Stimulated activated CD8-positive, alpha-beta memory T cell treated with anti-CD3 and anti-CD28 coated beads, Interleukin-12 subunit alpha, Interleukin-12 subunit beta, amount 100 ng/mL, for 1 hour (primary cell): ENCODE data around the gene C3orf85.
"Not testable (repeated sequence)": the region's sequence is repeated elsewhere in the genome, so short reads cannot be mapped to it uniquely, and the experiment has no call there.

Experiments
- DNase-seq: peaks from one replicate; pipeline ENCODE4 v3.0.0-alpha.2; 2020; ENCODE audit warnings: low read depth

The C3orf85 gene, protein sequence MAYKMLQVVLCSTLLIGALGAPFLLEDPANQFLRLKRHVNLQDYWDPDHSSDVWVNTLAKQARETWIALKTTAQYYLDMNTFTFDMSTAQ

DNA sequence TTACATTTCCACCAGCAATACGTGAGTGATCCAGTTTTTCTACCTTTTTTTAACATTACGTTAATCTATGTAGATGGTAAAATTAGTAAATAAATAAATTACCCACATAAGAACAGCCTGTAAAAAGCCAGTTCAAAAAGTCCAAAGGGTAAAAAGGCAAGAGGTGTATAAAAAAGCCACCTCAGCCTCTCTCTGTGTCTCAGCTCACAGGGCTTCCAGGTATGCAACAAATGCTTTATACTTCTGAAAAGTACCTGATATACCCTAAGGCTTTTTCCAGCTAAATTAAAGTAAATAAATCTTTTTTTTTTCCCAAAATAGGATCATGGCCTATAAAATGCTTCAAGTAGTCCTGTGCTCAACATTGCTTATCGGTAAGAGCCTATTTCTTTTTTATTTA, at the start of gene C3orf85:
Gene C3orf85, plus strand, starts transcription at position 197 of the 400 bp plus-strand sequence. Its CDS starts 129 bp downstream, at position 326.
- no peak for DNase-seq

DNA sequence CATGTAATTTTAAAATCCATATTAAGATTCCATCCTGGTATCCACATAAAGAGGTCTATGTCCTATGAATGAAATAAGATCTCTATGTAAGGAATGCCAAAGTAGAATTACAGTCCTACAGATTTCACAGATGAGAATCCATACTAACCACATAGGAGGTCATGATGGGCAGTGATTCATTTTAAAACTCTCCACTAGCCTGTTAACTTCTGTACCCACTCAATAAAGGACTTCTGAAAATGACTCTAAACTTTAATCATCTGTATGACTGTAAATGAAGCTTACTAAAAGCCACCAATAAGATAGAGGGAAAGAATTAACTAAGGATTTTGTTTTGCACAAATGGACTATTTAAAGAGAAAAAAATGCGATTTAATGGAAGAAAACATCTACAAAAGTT, 47.3 kb upstream of the C3orf85 start:
- no peak for DNase-seq

DNA sequence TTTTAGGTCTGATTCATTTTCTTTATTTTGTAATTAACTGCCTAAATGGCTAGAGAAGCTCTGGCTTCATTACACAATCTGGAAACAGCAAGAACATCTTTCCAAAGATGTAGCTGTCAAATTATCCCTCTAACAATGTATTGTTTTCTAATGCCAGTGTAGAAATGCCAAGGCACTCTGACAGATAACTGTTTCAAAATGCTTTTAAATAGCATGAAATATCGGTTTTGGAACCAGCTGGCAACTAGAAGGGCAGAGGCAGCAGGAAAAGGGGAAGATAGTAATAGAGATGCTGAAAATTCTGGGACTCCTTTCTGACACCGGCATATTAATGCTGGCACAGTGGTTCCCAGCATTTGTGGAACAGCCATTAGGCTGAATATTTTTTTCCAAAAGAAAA, 44.7 kb upstream of the C3orf85 start:
- DNase-seq = no peak

DNA sequence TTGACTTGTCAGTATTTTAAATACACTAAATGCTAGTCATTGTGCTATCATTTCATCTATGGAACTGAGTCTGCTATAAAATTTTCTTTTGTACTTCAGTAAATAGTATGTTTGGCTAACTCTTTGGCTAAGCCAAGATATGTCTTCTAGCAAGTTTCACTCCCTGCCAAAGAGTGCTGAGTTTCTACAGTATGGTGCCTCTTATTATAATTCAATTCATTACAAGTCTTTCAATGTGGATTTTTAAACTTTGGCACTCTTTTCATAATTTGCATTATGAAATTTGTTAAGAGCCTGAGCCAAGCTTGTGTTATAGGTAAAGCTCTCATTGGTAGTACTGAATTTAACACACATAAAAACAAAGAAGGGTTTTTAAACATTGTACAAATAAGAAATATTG, 43.0 kb upstream of the C3orf85 start:
- no peak for DNase-seq

DNA sequence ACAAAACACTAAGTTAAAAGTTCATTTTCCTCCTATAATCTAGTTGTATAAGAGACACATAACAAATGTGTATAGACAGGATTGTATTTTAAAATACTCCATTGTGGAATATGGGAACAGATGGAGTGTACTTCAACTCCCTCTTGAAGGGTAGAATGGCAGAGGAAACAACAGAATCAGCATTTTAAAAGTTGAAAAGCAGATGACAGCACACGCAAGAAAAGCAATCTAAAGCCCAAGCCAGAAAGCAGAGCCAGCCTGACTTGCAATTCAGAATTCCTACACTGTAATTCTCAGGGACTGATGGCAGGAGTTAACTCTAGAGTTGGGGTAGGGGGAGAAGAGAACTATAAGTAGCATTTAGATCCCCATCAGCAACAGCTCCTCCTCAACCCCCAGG, 41.4 kb upstream of the C3orf85 start:
- DNase-seq = no peak

DNA sequence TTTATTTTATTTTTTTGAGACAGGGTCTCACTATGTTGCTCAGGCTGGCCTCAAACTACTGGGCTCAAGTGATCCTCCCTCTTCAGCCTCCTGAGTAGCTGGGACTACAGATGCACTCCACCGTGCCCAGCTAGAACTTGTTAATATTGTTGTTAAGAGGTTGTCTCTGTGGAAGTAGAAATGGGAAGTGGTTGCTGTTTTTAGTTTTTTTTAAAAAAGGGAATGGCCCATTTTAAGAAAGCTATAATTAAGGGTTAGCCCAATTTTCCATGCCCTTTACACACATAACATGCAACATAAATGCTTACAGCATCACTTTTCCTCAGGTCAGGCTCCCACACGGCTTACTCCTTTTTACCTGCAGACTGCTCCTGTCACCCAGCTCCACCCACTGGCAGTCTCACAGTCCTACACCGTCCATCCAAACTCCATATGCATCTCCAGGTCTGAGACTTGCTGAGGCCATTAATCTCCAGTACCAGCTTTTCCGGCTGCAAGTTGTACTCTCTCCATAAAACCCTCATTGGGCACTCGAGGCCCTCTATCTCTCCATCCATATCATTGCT, 38.4 kb upstream of the C3orf85 start:
- no peak for DNase-seq

DNA sequence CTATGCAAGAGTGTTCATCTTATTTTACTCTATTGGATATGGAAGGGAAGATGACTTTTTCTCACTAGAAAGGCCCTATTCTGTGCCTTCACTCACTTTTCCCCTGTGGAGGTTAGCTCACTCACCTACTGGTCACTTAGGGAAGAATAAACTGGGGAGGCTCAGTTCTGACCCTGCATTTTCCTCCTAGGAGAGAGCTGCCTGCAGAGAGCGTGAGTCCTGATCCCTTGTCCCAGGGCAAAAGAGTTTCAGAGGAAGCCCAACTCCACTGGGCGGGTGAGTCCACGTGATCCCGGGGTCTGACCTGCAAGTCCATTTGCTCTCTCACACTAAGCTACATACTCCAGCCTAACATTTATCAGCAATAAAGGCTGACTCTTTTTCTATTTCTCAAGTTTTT, 26.9 kb upstream of the C3orf85 start:
- DNase-seq = no peak

DNA sequence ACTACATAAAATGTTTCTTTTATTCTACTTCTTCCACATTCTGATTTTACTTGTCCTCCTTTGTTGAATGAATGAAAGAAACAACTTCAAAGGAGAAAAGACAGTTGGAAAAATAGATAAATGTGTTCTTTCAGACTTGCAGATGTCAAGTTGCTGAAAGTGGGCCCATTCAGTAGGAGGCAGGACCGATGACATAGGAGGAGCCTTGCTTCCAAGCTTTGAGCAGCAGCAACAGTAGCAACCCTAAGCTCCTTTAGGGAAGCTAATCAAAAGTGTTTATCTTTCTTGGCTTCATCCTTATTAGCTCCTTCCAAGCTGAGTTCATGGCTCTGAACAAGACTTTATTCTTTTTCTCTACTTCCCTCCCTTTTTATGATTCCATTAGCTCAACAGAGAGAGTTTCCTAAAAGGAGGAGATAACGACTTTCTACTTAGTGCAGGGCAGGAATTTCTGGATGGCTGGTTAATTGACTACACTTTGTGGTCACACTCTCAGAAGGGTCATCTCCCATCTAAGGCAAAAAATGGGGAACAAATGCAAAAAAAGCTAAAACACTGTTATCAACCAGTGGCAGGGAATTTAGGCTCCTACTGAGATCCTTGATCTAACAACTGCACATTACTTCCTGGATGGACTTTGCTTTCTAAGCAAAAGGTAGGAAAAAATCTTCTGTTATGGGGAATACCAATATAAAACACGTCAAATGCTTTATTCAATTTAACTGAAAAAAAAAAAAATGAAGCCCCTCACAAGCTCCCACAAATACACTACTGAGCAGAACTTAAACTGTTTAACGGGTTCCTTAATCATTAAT, 23.4 kb upstream of the C3orf85 start:
- no peak for DNase-seq

DNA sequence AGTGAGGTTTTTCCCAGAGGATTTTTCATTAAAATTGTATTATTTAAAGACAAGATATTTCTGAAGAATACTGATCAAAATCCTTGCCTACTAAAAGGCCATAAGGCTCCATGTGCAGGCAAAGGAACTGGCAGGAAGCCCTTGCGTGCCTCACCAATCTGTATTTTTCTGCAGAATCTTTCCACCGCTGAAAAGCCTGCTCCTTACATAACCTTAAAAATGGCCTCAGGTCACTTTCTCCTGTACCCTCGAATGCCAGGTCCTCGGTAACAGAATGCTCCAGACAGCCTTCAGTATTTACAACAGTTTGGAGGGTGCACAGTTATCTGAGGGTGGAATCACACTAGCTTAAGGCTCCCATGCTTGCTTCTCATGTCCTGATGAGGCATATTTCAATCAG, 21.8 kb upstream of the C3orf85 start:
- DNase-seq = no peak

DNA sequence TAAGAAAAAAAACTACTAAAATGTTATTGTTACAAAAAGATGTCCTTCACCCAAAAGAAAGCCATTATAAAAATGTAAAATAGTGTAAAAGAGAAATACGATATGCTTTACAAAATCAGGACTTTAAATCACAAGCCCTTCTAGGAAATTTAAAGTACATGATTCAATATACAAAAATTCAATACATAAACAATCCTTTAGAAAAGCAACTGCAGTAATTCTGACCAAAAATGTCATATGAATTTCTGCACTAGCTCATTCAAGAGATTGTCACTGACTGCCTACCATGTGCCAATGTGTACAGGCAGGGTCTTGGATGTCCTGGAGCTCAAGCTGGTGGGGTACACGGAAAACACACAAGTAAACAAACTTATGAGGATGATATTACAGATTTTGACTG, 21.1 kb upstream of the C3orf85 start:
- no peak for DNase-seq

DNA sequence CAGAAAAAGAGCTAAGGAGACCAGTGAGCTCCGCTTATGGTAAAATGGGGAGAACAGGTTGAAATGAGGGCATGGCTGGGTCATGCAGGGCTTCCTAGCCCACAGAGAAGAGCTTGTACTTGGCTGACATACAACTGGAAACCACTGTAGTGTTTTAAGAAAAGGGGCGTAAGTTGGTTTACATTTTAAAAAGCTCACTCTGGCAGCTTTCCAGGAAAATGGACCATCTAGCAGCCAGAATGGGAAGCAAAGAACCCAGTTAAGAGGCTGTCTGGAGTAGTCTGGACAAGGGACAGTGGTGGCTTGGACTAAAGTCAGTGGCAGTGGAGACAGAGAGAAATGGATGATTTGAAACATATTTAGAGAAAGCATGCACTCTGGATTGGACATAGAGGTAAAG, 20.5 kb upstream of the C3orf85 start:
- DNase-seq = no peak

DNA sequence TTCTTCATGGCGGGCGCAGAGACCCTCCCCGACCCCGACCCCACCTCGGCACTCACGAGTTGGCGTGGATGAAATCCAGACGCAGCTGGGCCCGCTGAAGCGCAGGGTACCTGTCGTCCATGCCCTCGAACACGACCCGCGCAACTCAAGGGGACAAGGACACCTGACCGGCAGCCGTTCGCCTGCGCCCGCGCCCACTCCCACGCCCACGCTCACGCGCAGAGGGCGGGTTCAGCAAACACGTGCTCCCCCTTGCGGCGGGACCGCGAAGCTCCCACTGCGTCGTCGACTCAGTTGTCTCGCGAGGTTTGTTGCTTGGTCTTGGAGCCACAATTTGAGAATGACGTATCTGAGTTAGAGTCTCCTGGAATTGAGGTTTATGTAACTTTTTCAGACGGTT, 18.6 kb upstream of the C3orf85 start, which contains the start of gene MORC1:
Gene MORC1, minus strand, starts transcription at position 196 of the 400 bp plus-strand sequence. Its CDS starts 75 bp downstream, at position 121.
- DNase-seq = no peak

DNA sequence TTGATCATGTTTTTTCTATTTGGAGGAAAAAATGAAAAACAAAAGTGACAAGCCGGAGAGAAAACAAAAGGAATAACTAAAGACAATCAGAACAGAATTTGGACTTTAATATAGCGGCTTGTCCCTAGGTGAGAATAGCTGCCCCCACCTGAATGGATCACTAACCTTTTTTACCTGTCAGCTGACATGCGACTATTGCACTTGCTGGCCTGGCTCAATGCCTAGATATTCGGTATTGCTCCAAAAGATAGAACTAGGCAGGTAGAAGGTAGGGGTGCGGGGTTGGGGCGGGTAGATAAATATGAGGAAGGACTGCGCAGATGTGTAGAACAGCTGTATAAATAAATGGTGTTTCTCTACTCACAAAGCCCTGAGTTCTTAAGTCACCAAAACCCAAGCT, 17.9 kb upstream of the C3orf85 start:
- DNase-seq = no peak

DNA sequence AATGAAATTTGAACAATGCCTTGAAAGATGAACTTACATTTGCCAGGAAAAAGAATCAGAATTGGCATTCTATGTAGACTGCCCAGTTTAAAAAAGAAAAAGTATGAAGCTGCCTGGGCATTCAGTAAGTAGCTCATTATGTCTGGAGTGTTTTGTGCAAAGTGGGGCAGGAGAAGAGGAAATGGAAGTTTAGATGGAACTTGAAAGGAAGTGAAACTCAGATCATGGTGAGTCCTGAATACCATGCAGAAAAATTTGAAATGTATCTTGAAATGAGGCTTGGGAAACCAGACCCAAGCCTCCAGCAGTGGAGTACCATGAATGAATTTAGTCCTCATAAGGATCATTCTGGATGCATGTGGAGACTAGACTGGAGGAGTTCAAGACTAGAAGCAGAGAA, 13.8 kb upstream of the C3orf85 start:
- DNase-seq = no peak

DNA sequence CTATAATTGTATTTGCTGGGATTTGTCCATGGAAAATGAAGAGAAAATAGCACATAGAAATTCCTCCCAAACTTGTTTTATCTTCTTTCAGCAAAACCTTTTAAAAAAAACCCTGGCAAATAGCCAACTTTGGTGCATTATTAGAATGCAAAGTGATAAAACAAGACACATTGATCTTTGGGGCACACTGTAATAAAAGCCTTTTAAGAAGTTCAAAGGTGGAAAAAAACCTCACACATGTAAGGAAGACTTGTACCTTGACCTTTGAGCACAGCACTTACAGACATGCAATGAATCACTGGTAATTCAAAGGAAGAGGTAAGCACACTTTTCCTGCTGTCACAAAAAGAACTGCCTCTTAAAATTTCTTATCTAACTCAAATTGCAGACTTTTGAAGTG, 10.6 kb upstream of the C3orf85 start:
- DNase-seq = no peak

DNA sequence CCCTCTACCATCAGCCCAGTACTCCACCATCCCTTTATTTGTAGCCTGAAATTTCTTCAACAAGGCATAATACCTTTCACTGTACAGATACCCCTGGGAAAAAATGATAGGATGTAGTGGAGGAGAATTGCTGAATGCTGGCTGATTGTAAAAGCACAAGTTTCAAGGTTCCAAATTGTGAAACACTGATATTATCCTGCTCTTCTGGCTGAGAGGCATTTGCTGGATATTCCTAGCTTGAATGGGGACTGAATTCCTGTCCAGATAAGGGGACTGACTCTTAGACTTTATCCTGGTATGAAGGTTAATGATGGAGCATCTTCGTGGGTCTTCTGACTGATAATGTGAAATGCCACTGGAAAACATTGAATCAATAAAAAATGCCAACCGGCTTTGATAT, 9.0 kb upstream of the C3orf85 start:
- no peak for DNase-seq

DNA sequence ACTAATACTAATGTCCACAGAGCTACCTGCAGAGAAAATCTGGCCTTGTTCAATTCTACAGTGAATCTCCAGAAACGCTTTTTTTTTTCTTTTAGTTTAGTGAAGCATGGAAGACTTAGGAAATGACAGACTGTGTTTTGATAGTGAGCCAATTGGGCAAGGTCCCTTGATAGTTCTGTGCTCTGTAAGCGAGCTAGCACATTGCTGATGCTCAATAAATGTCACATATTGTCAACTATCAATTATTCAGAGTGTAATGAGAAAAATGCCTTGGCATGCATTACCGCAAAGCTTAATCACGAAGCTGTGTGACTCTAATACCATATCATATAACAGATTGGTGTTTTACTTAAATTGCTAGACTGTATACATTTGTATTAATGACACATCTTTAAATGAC, 5.2 kb upstream of the C3orf85 start:
- no peak for DNase-seq

DNA sequence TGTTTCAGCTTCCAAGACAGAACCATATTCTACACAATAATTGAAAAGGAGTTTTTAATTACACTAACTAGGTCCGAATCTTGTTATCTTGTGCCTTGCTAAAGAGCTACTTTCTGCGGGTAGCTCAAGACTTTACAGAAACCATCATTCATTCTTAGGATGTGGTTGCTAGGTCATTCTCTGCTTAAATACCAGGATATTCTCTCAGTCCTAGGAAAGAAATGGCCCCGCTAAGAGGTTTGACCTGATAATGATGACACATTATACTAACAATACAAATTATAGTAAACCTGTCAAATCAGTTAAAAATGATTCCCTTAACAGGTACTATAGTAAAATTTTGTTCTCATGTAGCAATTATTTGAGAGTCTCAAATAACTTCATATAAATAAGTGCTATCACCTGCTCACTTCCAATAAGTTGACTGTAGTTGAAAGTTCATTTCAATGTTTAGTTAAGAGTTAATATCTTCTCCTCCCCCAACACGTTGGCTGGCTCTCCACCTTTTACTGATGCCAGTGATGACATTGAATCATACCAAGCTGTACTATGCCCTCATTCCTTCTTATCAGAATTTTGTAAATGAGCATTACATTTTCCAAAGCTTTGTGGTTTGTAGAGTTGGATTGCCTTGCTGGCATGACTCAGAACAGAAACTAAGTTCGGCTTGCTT, 3.6 kb upstream of the C3orf85 start:
- DNase-seq = no peak

DNA sequence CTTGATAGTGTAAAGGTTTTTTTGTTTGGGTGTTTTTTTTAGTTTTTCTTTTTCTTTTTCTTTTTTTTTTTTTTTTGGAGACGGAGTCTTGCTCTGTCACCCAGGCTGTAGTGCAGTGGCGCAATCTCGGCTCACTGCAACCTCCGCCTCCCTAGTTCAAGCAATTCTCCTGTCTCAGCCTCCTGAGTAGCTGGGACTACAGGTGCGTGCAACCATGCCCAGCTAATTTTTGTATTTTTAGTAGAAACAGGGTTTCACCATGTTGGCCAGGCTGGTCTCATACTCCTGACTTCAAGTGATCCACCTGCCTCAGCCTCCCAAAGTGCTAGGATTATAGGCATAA, 3.1 kb upstream of the C3orf85 start:
- not testable (repeated sequence) for DNase-seq

DNA sequence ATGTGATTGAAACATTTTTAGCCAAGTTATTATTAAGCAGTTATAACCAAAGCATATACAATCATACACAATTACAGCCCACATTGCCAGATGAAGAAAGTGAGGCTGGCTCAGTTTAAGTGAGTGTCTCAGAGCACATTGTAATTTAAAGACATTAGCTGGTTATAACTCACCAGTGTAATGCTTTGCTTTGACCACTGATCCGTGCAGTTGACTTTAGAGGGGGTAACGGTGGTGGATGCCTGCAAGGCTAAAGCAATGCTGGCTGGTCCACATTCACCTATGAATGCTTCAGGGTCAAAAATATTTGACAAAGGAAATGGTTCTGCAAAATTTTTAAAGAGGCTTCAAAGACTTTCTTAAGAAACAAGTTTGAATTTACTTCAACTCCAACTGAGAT, 1.2 kb downstream of the C3orf85 start:
- DNase-seq = no peak

DNA sequence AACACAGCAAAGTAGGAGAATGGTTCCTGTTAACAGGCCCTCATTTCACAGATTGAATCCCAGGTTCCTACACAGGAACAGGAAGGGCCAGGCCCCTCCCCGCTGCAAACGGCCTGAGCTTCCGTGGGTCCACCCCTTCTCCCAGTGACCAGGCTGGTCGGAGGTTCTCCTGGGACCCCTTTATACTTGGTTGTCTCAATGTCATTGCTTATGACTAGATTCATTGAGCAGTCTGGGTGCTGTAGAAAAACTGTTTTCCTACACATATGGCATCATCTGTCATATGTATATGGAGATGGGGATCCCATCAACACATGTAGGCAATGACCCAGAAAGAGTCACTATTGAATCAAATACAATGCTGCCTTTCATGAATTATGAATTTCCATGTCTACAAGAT, 3.8 kb downstream of the C3orf85 start:
- no peak for DNase-seq

DNA sequence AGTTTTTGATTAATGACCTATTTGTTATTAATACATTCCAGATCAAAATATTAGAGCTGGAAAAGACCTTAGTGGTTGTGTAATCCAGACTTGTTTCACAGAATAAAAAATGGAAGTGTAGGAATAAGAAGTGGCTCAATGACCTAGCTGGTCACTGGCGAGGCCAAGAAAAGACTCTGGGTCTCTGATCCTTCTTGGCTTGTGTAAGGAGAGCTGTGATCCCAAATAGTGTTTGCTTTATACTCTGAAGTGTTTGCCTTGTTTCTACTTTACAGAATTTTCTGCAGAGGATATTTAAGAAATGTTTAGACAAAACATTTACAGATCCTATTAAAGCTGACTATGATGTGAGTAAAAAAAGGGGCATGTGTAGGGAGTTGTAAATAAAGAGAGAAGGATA, 7.1 kb downstream of the C3orf85 start:
- DNase-seq = no peak

DNA sequence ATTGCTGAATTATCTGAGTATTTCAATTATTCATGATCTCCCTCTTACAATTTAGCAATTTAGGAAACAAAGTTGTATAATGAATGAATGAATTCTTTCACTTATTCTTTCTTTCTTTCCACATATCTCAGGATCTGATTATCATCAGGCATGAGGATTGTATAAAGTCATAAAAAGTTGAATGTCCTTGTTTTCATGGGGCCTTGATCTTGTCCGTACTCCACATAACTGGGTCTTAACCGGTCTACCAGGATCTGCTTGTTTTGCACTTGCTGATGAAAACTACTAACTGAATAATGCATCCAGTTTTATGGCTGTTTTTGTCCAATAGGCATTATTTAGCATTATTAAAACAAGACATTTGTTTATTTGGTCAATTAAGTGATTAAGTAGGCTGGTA, 12.6 kb downstream of the C3orf85 start:
- DNase-seq = no peak
